ENCODE data around the gene MTOR.
"Not testable (repeated sequence)": the region's sequence is repeated elsewhere in the genome, so short reads cannot be mapped to it uniquely, and the experiment has no call there.

MTOR gene

DNA sequence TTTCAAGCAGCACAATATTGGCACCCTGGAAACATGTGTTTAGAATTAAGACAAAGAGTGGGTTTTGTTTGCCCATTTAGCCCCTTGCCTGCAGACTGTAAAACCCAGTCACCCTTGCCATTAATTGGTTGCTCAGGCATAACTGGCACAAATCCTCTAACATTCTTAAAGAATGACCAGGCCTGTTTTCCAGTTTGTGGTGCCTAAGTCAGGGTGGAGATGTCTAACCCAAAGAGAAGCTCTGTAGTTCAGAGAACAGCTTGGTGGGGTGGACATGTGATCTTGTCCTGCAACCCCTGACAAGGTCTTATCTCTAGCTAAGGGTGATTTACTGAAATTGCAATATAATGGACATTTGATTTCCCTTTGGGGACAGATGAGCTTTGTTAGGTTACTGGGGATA, 82.0 kb downstream of the MTOR start:
- no peak for DNase-seq (ENCODE audit: low read depth)
- H3K4me3 ChIP-seq (ENCODE audit: low read length): no peak overlapping the region
- TF ChIP-seq, protein P1, sequence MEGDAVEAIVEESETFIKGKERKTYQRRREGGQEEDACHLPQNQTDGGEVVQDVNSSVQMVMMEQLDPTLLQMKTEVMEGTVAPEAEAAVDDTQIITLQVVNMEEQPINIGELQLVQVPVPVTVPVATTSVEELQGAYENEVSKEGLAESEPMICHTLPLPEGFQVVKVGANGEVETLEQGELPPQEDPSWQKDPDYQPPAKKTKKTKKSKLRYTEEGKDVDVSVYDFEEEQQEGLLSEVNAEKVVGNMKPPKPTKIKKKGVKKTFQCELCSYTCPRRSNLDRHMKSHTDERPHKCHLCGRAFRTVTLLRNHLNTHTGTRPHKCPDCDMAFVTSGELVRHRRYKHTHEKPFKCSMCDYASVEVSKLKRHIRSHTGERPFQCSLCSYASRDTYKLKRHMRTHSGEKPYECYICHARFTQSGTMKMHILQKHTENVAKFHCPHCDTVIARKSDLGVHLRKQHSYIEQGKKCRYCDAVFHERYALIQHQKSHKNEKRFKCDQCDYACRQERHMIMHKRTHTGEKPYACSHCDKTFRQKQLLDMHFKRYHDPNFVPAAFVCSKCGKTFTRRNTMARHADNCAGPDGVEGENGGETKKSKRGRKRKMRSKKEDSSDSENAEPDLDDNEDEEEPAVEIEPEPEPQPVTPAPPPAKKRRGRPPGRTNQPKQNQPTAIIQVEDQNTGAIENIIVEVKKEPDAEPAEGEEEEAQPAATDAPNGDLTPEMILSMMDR (IDR thresholded peaks at IDR 0.05; ENCODE audit: insufficient read depth, low read depth, low read length, missing control alignments): no peak

- H3K4me3 ChIP-seq (ENCODE audit: low read length); DNase-seq (ENCODE audit: low read depth): not testable (repeated sequence)
Observed at GRCh38 chr1:11179749-11180148, 82.6 kb downstream of the MTOR start.

DNA sequence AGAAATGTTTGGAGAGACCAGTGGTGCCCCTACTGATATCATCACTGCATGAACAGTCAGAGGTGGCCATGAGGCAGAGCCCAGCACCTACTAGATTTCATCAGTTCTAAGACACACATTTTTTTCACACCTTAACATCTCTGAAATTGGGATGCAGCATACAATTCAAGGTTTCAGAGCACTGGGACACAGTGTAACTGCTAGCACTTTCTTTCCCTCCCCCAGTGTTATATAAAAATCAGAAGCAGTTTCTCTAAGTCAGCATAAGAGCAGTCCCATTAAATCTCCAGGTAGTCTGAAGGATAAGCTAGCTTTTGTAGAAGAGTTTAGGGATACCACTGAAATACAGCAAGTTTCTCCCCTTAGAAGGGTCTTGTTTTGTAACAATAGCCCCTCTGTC, 83.2 kb downstream of the MTOR start:
- DNase-seq (ENCODE audit: low read depth): no peak
- H3K4me3 ChIP-seq (ENCODE audit: low read length): no peak overlapping the region
- TF ChIP-seq, protein P1 (IDR thresholded peaks at IDR 0.05; ENCODE audit: insufficient read depth, low read depth, low read length, missing control alignments): no peak

- TF ChIP-seq, protein P1 (IDR thresholded peaks at IDR 0.05; ENCODE audit: insufficient read depth, low read depth, low read length, missing control alignments): no peak
- DNase-seq (ENCODE audit: low read depth): no peak
- no peak overlapping the region for H3K4me3 ChIP-seq (ENCODE audit: low read length)
Observed at GRCh38 chr1:11178021-11179015, 84.0 kb downstream of the MTOR start.

DNA sequence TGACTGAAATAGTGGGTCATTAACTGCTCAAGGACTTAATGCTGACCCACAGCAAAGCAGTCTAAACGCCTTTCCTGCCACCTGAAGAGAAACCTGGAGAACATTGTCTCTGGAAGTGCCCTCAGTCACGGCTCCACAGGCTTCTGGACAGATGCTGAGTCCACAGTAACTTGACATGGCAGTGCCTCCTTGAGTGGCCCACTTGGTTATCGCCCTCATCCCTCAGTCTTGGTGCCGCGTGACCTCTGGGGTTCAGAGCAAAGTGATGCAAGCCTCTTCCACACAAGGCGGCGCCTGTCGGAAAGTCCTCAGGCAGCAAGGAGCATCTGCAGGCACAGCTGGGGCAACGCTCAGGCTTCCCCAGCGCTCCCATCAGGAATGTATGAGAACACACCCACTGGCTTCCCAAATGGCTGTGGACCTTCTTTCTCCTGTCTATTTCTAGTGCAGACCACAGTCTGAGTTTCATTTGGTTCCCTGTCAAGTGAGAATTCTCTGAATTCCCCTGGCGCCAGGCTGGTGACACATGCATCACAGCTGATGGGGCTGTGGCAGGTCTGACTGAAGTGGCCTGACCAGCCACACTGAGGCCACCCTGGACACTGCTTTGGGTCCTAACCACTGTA, 86.2 kb downstream of the MTOR start:
- TF ChIP-seq, protein P1 (IDR thresholded peaks at IDR 0.05; ENCODE audit: insufficient read depth, low read depth, low read length, missing control alignments): no peak
- no peak for DNase-seq (ENCODE audit: low read depth)
- no peak overlapping the region for H3K4me3 ChIP-seq (ENCODE audit: low read length)

DNA sequence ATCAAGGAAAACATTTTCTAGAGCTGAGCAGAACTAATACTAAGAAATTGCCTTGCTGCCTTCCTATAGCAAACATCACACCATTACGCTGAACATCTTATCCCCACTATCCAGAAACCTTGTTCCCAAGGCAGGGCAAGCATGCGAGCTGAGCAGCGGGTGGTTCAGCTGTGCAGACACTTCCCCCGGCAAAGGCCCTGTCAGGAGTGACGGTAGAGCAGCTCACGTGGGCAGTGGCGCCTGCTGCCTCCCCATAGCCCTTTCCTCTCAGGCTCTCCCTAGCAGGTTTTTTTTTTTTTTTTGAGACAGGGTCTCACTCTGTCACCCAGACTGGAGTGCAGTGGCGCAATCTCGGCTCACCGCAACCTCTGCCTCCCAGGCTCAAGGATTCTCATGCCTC, 86.9 kb downstream of the MTOR start:
- H3K4me3 ChIP-seq (ENCODE audit: low read length): no peak overlapping the region
- TF ChIP-seq, protein P1 (IDR thresholded peaks at IDR 0.05; ENCODE audit: insufficient read depth, low read depth, low read length, missing control alignments): no peak
- no peak for DNase-seq (ENCODE audit: low read depth)

- H3K4me3 ChIP-seq (ENCODE audit: low read length): no peak overlapping the region
- TF ChIP-seq, protein P1 (IDR thresholded peaks at IDR 0.05; ENCODE audit: insufficient read depth, low read depth, low read length, missing control alignments): no peak
- DNase-seq (ENCODE audit: low read depth): no peak
Observed at GRCh38 chr1:11174261-11174942, 87.9 kb downstream of the MTOR start.

All from epithelial cell of esophagus (primary cell).